Measurements from ENCODE around the gene INO80C.
"Not testable (repeated sequence)": the region's sequence is repeated elsewhere in the genome, so short reads cannot be mapped to it uniquely, and the experiment has no call there.

Gene INO80C

DNA sequence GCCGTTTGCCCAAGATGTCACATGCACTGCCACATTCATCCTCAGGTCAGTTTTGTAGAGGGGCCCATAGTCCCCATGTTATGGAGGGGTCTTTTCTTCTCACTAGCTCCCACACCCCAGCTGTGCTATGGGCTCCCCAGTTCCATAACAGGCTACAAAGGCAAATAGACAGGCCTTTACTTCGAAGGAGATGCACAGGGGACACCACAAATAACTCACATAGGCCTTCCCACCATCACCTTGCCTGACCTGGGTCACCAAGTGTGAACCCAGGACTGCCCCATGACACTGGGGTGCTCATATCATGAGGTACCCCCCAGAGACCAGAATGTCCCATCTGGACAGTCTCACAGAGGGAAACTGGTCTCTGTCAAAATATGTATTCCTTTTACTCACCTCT lies 15.0 kb upstream of the INO80C start:
- DNase-seq, result no peak

DNA sequence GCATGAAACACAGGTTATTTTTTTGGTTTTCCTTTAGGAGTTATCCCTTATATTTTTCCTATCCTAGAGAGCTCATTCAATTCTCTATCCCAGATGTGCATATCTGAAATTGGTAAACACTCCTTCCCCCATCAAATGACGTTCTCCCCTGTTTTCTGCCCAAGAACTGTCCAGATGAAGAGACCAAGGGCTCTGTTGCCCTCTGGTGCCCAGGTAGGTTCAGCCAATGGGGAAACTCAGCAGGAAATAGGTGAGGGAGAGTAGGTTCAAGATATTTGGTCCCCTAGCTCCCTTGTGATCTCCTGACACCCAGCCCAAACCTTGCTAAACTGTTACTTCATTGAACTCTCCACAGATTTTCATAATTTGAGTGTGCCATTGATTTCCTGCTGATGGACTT lies 14.1 kb upstream of the INO80C start:
- DNase-seq, result no peak

DNA sequence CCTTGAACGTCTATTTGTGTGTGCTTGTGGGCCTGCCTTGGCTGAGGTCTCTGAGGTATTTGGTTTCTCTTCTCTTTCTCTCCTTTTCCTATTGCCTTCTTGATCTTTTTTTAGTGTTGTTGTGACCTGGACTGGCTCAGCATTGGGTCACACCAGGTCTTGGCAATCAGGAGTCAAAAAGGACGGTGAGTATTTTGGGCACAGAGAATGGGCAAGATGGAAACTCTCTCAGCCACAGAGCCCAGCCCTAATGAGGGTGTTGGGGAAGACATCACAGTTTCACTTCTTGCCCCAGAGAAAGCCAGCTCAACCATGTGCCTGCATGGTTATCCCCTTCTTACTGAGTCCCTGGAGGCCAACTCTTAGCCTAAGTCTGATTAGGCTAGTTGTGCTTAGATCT lies 13.7 kb upstream of the INO80C start:
- DNase-seq, result no peak

DNA sequence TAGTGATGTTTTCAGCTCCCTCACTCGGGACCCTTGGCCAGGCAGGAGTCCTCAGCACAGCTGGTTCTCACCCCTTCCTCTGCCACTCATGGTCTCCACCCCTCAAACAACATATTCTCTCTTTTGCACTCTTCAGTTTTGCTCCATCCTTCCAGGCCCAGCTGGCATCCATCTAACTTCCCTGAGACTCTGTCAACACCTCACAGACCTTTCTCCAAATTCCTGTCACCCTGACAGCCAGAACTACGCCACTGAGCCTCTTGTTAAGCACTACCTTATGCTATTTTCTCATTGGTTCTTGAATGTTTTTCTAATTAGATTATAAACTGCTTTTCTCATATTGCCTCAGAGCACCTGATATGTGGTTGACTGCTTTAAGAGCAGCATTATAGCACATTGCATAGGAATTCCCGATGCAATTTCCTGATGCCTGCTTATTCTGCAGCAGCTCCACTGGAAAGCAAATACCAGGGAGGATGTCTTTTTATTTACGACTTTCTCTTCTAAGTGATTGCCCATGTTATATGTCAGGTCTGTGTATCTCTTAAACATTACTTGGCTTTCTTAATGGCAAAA lies 12.4 kb upstream of the INO80C start:
- DNase-seq, result peak; percentile 52

DNA sequence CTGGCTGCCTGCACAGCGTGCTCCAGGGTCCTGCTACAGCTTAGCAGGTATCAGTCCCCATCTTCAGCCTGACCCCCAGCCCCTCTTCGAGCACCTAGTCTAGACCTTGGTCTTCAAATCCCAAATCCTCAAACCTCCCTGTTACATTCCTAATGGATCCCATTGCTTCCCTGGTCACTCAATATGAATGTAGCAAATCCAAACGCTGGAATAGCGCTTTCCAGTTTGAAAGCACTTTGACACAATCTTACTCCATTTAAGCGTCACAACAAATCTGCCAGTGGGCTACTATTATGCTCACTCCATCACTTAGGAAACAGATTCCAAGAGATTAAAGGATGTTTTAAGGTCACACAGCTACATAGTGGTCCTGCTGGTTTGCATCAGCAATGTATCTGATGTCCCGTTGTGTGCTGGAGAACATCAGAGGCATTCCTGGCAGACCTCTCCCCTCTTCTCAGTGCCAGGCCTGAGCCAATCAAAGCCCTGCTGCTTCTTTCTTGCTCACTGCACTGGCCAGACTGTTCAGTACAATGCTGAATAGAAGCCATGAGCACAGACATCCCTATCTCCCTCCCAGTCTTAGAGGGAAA lies 11.1 kb upstream of the INO80C start:
- DNase-seq, result no peak

DNA sequence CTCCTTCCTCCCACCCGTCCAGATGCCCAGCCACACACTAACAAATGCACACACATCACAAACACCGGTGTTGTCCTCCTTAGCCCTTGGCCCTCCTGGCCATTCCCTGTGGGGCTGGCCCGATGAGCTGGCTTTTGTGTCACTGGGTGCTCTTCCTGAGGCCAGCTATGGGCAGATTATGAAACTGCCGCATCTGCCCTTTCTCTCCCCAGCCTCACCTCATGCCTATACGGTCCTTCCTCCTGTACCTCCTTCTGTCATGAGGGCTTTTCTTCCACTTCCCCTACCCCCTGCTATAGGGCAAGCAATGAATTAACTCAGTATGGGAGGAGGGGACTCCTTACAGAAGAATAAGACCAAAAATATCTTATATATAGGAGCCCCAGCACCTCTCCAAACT lies 10.3 kb upstream of the INO80C start:
- no peak for DNase-seq

DNA sequence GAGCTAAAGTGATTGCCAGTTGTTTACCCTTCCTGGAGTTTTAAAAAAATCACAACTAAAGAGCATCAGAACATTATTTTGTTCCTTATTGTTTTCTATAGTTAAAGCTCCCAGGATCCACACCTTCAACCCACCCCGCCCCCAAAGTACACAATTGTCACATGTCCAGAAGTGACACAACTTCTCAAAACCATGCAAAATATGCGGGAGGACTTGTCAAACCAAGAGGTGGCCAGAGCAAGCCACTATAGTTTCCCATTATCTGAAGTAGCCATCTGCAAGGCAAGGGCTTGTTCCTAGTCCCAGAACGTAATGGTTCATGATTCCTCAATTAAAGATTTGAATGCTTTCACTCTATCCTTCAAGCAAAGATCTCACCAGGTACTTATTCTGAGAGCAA lies 9.9 kb upstream of the INO80C start:
- no peak for DNase-seq

DNA sequence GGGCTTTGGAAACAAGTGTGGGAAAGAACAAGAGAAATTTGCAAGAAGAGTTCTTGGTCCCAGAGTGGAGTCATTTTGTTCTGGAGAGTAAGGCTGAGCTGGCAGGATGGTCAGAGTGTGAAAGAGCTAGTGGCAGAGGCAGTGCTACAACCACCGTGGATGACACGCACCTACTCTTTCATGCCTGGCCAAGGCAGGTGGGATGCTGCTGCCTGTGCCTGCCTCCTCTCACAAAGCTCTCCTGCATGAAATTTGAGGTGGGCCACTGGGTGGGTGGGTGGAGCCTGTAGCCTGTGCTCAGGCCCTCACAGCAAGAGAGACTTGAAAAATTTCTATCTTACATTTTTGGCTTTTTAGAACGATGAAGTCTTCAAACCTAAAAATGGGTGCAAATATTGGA lies 9.4 kb upstream of the INO80C start:
- no peak for DNase-seq

DNA sequence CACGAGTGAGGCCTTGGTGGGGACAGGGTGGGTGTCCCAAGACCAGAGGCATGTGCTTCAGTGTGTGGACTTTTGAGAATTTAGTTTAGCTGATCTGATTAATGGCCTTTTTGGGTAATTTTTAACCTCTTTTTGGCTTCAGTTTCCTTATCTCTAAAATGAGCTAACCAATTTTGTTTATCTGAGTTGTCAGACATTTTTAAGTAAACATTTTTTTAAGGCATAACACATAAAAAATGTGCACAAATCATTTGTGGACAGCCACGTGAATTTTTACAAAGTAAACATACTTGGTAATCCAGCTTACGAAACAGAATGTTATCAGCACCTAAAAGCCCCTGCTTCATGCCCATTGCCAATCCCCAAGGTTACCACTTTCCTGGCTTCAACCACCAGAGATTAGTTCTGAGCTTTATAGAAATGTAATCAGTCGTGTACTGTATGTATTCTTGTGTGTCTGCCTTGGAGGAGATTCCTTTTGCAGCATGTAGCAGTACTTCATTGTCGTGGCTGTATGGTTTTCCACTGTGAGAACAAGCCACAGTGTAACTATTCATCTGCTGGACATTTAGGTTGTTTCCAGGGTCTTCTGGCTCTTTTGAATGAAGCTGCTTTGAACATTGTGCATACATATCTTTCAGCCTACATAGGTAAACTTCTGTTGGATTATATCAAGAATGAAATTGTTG lies 8.4 kb upstream of the INO80C start:
- no peak for DNase-seq

DNA sequence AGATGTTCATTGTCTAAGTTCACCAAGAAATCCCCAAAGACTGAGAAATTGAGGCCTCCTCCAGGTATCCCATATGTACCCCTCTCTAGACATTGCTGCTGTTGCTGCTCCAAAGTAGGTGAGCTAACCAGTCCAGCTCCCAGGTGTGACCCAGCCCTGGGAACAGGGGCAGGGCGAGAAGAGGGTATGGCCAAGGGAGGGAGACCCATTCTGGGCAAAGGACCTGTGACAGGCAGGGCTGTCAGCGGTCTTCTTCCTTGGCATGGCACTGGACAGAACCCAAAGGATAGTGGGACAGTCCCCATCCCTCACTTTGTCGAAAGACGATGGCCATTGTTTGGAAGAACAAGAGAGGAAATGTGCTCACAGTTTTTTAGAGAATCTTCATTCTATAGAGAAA lies 7.2 kb upstream of the INO80C start:
- DNase-seq, result no peak

DNA sequence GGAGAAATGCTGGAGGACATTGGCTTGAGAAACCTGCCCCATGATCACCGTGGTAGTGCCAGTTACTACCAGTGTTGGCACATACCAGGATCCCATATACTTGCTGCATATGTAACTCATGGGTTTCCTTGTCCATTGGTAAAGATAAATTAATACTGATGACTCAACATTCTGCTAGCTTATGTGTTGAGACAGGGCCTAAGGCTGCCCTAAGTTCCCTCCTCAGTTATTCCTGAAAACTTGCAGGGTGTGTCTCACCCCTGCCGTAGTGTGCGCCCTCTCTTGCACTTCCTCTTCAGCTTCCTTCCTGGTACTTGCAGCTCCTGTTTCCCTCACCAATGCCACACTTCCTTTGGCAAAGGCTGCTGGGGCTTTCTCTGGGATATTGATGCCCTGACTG lies 4.3 kb upstream of the INO80C start:
- no peak for DNase-seq

DNA sequence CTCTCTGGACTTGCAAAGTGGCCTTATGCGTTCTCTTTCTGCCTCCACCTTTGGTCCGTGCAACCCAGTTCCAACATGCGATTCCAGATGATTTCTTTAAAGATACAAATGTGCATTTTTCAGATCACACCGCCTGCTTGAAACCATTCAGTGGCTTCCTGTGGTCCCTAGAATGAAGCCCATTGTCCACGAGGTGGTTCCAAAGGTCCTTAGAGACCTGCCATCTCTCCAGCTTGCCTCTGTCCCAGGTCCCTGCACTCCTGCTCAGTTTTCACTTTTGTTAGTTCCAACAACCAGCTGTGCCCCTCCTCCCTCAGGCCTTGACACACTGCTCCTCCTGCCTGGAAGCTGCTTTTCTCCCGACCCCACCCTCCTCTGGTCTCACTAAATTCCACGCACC lies 3.6 kb upstream of the INO80C start:
- no peak for DNase-seq

DNA sequence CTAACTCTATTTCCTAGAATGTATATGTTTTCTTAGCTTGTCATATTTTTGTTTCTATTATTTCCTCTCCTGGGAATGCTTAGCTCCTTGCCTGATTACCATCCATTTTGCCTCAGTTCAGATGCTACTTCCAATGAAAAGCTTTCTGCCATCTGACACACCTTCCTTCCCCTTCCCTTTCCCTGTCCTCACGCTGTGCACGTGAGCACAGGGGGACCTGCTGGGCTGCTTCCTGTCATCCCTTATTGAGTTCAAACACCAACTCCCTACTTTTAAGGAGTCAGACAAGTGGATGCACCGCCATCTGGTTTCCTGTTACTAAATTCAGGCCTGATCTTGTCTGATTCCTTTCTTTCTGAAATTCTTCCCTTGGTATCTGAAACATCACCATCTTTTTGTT lies 2.4 kb upstream of the INO80C start:
- no peak for DNase-seq

DNA sequence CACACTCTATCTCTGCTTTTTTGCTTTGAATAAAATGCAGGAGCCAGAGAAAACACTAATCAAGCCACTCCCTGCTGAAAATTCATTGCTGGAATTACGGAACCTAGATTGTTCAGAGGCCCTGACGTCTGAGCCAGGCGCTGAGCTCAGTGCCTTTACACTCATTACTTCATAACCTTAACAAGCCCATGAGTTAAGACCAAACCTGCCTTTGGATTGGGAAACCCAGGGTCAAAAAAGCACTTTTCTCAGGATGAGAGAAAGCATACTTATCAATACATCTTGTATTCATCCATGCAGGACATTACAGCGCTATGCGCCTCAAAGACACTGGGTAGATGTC lies 762 bp downstream of the INO80C start:
- DNase-seq, result peak; percentile 45

DNA sequence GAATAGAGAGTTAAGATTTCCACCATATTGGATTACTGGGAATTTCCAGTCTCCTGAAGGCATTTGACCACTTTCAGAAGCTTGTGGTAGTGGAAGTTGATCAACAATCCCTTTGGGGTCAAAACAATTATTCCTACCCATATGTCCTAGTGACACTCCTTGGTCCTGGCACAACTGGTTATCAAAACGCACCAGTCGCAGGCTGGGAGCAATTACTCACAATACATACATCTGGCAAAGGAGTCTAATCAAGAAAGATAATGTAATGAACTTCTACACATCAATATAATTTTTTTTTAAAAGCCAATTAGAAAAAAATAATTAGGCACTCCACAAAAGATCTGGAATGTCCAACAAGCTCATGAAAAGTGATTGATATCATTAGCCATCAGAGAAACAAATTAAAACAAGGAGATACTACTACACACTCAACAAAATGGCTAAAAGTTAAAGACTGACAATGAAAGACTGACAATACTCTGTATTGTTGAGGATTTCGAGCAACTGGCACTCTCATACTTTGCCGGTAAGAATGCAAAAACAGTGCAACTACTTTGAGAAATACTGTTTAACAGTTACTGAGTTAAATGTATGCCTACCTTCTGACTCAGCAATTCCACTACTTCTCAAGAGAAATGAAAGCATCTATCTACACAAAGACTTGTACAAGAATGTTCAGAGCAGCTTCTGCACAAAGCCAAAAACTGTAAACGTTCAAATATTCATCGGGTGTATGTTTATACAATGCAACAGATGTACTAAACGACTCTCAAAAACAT lies 2.0 kb downstream of the INO80C start:
- DNase-seq, result peak; percentile 61

DNA sequence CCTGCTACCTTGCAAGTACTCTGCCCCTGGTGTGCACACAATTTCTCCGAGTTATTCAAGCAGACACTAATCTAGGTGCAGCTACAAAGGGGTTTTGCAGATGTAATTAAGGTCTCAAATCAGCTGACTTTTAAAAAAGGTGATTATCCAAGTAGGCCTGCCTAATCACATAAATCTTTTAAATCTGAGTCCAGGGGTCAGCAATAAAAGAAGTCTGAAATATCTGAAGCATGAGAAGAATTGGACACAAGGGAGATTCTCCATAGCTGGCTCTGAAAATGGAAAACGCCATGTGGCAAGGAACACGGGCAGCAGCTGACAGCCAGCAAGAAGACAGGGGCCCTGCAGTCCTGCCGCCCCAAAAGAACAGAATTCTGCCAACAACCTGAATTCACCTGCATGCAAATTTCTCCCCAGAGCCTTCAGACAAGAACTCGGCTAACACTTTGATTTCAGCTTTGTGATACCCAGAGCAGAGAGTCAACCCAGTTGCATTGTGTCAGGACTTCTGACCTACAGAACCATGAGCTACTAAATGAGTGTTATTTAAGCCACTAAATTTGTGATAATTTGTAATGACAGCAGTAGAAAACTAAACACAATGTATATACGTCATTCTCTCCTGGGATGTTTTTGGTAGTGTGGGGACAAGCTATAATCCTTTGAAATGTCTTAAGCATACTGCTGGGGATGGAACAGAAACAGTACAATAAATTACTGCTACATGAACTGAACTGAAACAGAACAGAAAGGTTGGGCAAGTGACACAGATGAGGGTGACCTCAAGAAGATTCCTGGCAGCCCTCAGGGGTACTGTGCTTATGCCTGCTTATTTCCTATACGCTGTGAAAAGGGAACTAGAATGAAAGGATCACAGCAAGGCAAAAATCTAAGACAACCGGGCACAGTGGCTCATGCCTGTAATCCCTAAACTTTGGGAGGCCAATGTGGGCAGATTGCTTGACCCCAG lies 3.2 kb downstream of the INO80C start:
- no peak for DNase-seq

DNA sequence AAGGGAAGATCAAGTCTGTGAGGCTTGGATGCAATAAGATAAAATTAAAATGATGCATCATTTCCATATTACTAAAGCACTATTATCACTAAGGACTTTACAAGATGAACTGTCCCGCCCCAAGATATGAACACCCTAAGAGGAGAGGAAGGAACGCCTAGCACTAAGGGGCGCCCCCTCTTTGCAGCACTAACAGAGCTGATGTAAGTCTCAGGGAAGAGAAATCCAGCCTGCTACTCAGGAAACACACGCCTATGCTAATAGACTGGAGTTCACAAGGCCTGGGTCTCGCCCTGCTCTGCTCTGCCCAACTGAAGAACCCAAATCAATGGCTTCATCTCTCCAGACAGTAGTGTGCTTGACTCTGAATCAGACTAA lies 6.1 kb downstream of the INO80C start:
- DNase-seq, result no peak

DNA sequence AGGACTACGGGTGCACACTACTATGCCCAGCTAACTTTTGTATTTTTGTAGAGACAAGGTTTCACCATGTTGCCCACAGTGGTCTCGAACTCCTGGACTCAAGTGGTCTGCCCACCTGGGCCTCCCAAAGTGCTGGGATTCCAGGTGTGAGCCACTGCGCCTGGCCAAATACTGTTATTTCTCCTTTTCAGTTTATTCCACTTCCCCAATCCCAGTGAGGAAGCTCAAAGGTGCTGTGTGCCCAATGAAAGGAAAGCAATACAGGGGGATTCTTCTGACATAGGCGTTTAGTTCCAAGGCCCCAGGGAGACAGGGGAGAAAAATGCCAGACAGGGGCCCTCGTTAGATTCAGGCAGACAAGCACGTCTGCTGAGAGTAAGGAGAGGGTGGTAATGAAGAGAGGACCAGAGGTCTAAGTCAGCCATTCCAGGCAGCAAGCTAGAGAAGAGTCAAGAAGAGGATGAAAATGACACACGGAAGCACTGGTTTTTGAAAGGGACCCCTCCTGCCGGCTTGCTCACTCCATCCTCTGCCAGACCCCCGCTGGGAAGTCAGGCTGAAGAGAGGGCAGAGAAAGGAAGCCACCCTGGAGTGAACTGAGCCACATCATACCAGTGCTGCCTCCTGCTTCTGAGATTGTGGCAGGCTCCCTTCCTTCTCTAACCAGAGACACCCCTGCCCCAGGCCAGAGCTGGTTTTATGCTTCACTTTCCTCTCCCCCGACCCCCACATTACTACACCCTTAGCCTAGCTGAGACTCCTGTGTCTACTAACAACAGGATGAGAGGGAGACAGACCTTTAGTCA lies 6.7 kb downstream of the INO80C start:
- DNase-seq, result peak; percentile 65

DNA sequence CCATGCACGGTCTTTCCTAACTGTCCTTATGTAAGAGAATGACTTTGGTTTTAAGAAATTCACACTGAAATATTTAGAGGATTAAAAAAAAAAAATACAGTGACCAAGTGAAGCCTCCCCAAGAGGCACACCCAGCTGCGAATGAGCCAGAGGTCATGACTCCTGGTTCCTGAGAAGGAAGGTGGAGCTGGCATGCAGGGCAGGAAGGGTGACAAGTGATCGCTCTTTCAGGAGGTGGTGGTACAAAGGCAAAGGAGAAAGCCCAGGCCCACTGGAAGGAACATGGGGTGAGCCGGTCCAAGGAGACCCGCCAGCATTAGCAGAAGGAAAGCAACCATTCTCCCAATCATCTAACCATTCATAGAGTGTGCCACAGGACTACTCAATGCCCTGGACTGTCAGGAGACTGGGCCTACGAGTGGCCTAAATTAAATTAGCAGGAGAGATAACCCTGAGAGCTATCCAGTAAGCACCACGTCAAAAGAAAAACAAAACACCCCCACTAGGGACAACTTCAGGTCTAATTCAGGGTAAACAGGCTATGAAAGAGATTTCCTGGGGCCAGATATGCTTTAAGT lies 7.8 kb downstream of the INO80C start:
- DNase-seq, result no peak

DNA sequence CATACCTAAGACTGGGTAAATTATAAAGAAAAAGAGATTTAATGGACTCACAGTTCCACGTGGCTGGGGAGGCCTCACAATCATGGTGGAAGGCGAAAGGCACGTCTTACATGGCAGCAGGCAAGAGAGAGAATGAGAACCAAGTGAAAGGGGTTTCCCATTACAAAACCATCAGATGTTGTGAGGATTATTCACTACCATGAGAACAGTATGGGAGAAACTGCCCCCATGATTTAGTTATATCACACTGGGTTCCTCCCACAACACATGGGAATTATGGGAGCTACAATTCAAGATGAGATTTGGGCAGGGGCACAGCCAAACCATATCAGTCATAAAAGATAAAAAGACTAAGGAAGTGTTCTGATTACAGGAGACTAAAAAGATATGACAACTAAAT lies 8.5 kb downstream of the INO80C start:
- not testable (repeated sequence) for DNase-seq

DNA sequence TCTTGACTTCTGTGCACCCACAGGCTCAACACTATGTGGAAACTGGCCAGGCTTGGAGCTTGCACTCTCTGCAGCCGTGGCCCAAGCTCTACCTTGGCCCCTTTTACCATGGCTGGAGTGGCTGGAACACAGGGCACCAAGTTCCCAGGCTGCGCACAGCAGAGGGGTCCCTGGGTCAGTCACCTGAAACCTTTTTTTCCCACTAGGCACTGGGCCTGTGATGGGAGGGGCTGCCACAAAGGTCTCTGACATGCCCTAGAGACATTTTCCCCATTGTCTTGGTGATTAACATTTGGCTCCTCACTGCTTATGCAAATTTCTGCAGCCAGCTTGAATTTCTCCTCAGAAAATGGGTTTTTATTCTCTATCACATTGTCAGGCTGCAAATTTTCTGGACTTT lies 9.4 kb downstream of the INO80C start:
- not testable (repeated sequence) for DNase-seq

Data from fibroblast of skin of back (primary cell).